NT2/D1 (cell line): ENCODE measurements around the gene CTSZ.

Experiments
- SUZ12 ChIP-seq: IDR thresholded peaks from 2 replicates; pipeline ENCODE4 v1.6.1; 2011; ENCODE audit not compliant: insufficient read length, insufficient read depth; ENCODE audit errors: extremely low read depth
- YY1 ChIP-seq: IDR thresholded peaks from 2 replicates; pipeline ENCODE4 v1.6.1; 2011; ENCODE audit not compliant: insufficient read length, insufficient read depth
- ZNF274 ChIP-seq: IDR thresholded peaks from 2 replicates; pipeline ENCODE4 v1.6.1; 2011; ENCODE audit warnings: mild to moderate bottlenecking, low read depth, low read length

- no peak for TF ChIP-seq ZNF274
- TF ChIP-seq YY1: no peak
- no peak for TF ChIP-seq SUZ12
Measured at GRCh38 chr20:59024111-59024530, 17.1 kb upstream of the CTSZ start.
